ENCODE measurements around the gene MYT1. TPM values are rescaled to one million over a fixed set of nuclear protein-coding genes. Genes with fewer than 3 reads are reported as not detected.

Gene MYT1
- total RNA-seq, 1 experiment from 2014 or later = 5.8 TPM

DNA sequence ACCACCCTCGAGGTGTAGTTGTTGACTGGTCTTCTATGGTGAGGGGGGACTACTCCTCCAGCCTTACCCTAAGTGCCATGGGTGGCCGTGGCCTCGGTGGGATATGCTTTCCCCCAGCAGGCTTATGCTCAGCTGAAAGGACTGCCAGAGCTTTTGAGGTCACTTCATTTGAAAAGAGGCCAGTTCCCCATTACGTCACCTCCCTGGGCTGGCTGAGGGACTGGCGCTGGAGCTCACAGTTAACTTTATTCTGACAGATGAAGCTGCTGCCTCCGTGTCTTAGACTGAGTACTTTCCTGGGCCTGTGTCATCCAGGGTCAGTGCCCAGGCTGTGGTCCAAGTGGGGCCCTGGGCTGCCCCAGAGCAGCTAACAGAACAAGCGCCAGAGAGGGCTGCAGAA lies 48.5 kb downstream of the MYT1 start:
- DNase-seq (ENCODE audit: low spot score) = no peak

DNA sequence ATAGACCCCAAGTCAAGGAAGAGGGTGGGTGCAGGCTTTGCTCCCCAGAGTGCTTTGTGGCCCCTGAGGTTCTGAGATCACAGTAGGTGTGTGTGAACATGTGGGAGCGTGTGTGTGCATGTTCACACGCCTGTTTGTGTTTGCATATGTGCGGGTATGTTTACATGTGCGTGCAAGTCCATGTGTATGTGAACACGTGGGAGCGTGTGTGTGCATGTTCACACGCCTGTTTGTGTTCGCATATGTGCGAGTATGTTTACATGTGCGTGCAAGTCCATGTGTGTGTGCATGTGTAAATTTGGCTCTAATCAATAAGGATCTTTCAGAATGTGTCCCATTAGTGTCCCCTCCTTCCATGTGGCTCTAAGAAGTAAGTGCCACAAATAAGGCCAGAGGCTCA lies 49.9 kb downstream of the MYT1 start:
- DNase-seq (ENCODE audit: low spot score) = no peak

DNA sequence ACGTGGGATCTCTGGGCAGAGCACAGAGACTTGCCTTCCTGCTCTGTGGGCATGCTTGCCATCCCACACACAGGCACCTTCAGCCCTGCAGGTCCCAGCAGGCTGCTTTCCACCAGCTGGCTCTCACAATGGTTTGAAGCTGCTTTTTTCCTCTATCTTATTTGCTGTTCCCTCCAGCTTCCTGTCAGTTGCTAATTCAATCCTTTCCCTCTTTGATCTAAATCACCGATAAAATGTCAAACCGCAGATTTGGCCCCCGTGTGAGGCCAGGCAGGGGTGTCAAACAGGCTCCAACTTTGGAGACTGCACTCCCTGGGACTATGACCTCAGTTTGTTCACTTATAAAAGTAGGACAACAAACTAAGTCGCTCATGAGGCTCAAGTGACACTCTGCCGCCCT lies 50.7 kb downstream of the MYT1 start:
- DNase-seq (ENCODE audit: low spot score) = no peak

DNA sequence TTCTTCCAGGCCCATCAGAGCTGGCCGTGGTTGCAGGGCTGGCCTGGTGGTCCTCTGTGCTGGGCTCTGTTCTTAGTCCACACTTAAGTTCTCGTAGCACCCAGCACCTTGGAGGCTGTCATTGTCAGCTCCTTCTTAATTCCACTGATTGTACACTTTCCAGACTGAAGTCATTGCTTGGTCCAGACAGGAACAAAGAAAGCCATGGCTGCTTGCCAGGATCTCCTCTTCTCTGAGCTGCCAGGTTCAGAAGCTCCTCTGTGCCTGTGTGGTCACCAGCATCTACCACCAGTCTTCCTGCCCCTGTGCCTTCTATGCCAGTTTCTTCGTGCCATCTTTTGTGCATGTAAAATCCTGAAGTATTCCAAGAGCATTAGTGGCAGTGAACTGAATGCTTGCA lies 51.8 kb downstream of the MYT1 start:
- peak; percentile 31 for DNase-seq (ENCODE audit: low spot score)

DNA sequence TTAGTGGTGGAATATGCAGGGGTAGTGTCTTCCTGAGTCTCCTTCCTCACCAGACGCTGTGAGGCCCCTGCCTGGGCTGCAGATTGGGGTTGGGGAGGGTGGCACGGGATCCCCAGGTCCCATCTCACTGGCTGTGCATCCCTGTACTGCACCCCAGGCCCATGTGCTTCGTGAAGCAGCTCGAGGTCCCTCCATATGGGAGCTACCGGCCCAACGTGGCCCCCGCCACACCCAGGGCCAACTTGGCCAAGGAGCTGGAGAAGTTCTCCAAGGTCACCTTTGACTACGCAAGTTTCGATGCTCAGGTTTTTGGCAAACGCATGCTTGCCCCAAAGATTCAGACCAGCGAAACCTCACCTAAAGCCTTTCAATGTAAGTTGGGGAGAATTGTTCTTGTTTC lies 52.7 kb downstream of the MYT1 start:
- no peak for DNase-seq (ENCODE audit: low spot score)

DNA sequence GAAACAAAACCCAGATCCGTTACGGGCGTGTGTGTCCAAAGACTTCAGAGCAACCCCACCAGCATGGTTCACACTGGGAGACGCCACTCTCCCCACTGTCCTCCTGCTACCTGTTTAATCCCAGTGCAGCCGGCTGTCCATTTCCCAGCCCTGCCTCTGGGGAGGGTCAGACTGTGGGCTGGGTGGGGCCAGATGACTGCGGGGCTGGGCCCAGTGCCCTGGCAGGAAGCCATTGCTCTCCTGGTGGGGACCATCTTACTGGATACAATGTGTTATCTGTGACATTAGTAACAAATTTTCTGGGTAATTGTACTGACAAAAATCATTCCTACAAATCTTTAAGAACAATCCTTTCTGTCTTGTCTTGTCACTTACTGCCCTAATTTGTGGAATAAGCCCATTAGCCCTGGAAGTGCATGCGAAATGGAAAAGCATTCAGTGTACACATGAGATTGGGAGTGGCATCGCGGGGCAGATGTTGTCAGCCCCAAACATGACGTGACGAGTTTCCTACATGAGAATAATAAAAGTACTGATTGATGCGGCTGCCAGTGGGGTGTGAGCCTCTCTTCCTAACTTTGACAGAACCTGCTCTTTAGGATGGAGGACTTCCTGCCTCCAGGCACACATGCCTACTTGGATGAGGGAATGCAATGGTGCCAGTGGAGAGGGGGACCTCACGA lies 53.4 kb downstream of the MYT1 start:
- no peak for DNase-seq (ENCODE audit: low spot score)

DNA sequence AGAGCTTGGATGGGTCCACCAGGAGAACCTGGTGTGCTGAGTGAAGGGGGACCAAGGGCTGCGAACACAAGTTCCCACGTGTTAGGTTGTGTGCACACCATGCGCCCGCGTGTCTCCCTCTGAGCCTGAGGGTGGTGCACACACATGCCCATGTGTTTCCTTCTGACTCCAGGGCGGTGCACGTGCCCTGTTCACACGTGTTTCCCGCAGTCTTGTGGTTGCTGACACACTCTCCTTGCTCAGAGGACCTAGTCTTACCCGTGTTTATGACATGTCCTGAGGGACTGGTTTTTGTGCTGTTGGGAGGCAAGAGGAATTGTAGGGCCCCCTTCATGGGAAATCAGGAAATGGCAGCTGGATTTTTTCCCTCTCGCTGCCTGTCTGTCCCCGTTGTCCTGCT lies 55.0 kb downstream of the MYT1 start:
- DNase-seq (ENCODE audit: low spot score) = no peak

DNA sequence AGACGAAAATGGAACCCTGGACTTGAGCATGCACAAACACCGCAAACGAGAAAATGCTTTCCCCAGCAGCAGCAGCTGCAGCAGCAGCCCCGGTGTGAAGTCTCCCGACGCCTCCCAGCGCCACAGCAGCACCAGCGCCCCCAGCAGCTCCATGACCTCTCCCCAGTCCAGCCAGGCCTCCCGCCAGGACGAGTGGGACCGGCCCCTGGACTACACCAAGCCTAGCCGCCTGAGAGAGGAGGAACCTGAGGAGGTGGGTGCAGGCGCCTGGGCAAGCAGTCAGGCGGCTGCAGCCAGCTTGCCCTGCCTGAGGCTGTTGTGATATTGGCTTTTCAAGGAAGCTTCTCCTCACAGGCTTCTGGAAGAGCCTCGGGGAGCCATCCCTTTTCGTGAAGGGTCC lies 55.5 kb downstream of the MYT1 start:
- DNase-seq (ENCODE audit: low spot score) = no peak

DNA sequence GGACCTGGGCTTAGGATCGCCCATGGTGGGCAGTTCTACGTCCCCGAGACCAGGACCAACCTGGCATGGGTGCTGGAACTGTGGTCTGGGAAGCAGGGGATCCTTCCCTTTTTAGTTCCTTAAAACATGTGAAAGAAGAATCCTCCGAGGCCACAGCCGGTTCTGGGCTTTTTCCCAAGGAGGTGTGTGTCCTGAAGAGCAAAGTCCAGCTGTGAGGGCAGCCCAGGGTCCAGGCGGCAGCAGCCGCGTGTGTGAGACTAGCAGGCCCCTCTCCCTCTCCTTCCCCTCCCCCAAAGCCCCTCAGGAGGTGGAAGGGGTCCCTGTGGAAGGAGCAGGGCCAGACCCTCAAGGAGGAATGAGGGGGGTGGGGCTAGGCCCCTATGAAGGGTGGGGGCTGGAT lies 56.2 kb downstream of the MYT1 start:
- DNase-seq (ENCODE audit: low spot score) = no peak

DNA sequence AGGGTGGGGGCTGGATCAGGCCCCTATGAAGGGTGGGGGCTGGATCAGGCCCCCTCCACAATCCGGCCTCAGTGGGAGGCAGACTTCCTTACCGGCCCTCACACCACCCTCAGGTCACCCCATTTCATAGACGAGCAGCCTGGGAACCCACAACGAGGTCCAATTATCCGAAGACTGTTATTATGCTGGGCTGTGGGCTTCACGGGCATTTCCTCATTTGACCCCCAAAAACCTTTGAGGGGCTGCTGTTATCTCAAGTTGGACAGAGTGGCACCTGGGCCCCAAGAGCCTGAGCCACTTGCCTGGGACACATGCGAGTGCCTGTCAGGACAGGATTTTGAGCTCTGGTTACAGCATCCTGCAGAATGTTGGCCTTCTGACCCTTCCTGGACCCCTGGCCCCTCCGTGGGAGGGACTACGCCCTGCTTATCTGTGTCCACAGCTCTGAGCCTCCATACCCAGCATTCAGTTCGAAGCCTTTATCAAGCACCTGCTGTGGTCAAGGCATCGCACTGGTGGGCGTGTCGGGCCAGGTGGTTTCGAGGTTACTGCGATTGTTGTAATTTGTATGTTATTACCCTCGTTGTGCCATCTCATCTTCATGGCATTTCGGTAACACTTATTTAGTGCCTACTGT lies 56.8 kb downstream of the MYT1 start:
- no peak for DNase-seq (ENCODE audit: low spot score)

DNA sequence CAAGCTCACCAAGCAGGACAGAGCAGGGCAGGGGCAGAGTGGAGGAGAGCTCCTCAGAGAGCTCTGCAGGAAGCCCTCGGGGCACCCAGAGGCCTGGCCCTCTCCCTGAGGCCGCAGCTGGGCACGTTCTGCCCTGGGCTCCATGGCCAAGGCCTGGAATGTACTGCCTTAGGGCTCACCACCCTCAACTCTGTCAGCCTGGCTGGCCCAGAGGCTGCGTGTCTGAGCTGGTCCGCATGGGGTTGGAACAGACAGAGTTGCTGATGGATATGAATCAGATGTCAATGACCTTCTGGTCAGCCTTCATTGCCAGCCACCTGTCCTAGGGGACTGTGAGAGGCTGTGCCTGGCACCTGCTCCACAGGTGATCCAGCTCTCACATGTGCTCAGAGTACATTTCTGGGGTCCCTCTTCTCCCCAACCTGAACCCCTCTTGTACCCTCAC lies 58.1 kb downstream of the MYT1 start:
- DNase-seq (ENCODE audit: low spot score) = no peak

DNA sequence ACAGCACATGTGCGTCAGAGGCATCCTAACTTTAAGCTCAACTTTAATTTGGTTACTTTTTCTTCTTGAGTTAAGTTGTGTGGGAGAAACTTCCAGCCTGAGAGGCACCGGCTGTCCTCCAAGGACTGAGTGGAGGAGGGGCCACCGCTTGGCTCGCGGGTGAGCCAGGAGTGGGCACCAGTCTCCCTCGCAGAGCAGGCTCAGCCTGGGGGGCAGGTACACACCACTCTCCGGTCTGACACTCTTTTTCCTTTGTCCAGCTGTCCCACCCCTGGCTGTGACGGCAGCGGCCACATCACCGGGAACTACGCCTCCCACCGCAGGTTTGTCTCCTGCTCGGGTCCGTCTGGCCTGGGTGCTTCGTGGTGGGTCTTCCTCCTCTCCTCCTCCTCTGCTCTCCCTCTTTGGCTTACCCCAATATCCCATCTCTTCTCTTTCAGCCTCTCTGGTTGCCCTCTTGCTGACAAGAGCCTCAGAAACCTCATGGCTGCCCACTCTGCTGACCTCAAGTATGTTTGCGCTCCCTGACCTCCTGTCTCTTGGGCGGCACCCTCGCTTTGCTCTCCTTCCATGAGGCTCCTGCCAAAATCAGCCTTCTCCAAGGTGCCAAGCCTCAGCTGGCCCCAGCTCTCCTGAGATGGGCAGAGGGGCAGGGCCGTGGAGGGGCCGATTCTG lies 58.7 kb downstream of the MYT1 start:
- DNase-seq (ENCODE audit: low spot score) = no peak

DNA sequence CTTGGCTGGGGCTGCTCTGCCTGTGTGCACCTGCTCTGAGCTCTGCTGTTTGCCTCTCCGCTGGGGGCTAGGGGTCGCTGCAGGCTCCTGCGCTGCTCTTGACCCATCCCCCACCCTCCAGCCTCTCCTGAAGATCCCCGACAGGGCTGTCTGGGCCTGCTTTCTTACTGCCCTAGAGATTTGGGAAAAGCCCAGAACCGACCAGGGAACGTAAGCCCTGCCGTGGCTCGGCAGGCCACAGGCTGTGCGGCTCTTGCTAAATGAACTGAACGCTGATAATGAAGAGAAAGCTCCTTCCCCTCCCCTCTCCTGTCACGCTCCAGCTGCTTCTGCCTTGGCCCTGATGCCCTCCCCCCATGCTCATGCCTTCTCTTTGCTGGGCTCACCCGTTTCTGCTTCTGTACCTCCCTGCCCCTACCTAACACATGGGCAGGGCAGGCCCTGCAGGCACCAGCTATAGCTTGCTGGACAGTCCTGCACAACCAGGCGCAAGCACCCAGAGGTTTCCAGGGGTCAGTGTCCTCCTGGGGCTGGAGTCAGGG lies 59.3 kb downstream of the MYT1 start:
- DNase-seq (ENCODE audit: low spot score) = no peak

DNA sequence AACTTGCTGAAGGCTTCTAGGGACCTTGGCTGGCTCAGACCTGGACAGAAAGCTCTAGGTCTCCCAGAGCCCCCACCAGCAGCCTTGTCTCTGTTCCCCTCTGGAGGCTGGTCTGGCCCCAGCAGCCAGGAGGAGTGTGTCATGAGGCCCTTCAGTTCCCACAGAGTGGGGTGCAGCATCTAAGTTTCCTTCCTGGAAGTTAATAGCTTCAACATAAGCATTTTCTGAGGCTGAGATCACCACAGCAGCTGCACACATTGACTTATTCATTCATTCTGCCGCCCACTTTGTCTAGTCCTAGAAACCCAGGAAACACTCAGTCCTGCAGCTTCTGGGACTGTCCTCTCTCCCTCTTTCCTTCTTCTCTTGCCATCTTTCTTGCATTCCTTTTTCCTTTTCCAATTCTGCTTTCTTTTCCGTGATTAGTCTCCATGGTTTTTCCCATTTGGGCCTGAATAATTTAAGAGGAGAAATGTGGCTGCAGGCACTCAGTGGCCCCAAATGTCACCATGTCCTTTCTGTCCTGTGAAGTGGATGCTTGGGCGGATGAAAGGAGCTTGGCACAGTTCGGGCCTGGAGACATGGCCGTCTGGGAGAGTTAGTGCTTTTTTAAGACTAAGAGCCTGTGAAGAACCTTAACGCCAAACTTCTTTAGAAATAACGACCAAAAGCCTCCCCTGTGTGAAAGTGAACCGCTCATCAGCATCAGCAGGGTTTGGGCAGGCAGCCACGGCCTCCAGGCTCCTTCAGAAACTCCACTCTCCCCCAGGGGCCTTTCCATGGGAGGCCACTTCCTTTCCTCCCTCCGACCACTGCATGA lies 60.3 kb downstream of the MYT1 start:
- DNase-seq (ENCODE audit: low spot score) = peak; percentile 26

DNA sequence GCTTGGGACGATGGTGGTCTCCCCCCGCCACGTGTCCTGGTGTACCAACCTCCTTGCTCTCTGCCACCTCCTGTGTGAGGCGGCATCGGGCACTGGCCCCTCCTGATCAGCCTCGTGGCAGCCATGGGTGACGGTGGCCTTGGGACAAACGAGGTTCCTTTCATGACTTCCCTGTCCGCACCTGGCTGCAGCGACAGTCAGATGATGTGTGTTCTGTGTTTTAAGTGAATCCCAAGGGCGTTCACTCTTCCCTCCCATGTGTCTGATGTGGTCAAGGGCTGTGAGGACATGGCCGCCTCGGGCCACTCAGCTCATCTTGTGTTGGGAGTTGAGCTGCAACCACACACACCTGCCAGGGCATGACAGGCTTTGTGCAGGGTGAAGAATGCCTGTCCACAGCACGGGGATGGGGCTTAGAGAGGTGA lies 60.9 kb downstream of the MYT1 start:
- no peak for DNase-seq (ENCODE audit: low spot score)

DNA sequence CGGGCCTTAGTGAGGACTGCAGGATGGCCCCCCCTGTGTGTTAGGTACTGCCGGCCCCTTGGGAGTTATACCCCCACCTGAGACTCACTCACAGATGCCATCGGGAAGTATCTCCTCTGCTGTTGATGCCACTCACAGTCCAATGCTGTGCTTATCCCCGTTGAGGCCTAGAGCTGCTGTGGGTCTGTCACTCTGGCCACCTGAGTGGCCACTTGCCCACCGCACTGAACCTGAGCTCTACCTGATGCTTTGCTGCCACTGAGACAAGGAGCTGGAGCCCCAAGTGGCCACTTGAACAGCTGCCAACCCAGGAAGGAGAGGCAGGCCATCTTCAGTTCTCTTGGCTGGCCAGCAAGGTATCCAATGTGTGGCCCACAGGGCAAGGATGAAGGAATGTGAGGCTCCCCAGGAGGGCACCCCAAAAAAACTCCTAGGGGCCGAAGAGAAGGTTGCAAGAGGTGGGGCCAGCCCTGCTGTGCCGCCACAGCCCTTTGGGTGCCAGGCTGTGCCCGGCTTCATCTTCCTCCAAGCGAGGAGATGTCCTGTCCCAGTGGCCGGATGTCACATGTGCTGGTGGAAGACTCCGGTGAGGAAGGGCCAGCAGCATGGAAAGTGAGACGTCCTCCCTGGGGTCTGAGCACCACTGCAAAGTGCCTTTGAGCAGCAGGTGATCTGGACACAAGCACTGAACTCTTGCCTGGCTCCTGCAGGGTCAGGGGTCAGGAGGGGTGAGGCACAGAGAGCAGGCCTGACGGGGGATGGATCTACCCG lies 61.8 kb downstream of the MYT1 start:
- DNase-seq (ENCODE audit: low spot score) = no peak

DNA sequence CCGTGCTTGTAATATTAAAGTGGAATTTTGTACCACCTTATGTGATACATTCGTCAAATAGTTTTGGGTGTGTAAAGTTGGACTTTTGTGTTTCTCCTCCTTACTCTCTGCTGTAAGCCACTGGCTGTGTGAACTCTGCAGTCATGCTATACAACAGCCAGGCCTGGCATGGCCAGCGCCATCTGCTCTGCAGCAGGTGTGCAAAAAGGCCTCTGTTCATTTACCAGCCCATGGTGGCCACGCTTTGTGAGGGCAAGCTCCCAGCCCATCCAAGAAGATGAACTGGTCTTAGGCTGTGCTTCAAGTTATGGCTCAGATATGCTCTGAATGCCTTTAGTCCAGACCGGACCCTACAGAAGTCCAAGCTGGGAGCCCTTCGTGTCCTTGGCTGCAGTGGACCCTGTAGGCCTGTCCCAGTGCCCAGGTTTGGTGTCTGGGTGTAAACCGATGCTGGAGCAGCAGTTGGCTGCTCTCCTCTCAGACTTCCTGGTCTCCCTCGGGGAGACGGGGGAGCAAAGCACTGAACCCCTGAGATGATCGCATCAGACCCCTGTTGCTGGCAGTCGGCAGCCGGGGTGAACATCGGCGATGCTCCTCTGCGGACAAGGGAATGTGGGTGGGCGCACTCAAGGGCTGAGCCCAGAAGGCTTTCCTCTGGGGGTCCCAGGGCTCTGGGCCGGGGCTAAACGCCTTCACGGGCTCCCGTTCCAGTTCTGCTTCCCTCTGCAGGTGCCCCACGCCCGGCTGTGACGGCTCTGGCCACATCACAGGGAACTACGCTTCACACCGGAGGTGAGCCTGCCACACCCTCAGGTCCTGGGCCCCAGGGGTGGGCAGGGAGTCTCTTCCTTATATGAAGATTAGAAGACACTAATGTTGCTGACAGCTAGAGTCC lies 62.7 kb downstream of the MYT1 start:
- DNase-seq (ENCODE audit: low spot score) = no peak

DNA sequence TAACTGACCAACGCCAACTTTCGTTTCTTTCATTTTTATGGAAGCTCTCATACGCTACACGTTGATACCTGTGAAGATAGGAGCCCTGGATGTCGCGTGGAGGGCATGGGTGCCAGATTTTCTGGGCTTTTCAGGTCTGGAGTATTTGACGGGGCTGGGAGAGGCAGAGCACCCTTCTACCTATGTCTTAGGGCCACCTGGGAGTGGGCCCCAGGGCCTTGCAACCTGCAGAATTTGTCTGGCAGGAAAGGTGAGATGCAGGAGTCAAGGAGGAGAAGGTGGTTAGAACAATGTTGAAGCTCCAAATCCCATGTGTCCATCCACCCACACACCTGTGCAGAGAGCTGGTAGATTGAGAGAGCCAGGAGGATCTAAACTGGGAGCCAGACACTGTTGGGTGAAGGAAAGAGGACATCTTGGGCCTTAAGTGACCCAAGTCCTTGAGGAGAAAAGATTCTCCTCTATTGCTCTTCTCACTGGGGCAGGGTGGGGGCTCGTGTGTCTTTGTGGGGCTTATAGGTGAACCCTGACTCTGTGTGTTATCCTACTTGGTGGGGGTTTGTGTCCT lies 63.9 kb downstream of the MYT1 start:
- no peak for DNase-seq (ENCODE audit: low spot score)

DNA sequence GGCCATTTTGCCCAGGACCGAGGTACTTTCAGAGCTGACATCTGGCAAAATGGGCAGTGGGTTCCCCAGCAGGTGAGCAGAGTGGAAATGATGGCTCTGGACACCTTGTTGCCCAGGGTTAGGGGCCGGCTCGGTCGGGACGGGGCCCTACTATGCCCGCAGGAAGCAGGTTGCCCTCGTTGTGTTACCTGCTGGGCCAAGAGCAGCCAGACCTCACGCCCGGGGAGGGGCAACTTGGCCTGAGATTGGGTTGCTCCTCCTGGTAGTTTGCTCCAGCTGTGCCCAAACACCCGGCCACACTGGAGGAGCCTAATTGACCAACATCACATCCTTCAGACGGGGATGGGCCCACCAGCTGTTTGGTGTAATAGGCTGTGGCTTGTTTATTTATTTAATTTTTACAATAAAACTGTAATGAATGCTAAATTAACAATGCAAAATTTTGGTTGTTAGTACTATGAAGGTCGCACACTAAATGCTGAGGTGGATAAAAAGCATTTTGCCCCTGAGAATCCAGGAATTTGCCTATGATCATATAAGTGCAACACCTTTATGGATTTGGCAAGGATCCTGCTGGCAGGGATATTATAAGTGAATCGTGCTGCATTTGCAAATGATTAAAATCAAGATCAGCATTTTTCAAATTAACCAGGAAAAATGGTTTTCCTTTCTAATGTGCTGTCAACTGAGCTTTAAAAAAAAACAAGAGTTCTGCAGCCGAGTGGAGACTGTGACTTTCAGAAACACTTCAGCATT lies 64.7 kb downstream of the MYT1 start:
- no peak for DNase-seq (ENCODE audit: low spot score)
